Upper lobe of left lung (tissue), 4 donors: ENCODE data around the gene XRCC2.

ENCODE experiments used
- CTCF ChIP-seq, 6 experiments: fragments of 450-650 bp in 4 of 6; fragments of 200-600 bp in 2 of 6; sonication (generic) in 2 of 6; IDR thresholded peaks; one replicate each; pipeline ENCODE4 v1.5.1; 2016 to 2019; ENCODE audit warnings: antibody characterized with exemption in 6 of 6
- POLR2A ChIP-seq, 4 donors: fragments of 450-650 bp; IDR thresholded peaks; one replicate each; pipeline ENCODE4 v1.5.1; 2016 to 2017; ENCODE audit warnings: antibody characterized with exemption in 4 of 4, mild to moderate bottlenecking in 2 of 4
- POLR2AphosphoS5 ChIP-seq, 2 donors: sonication (generic); formaldehyde crosslinking; IDR thresholded peaks; one replicate each; pipeline ENCODE4 v1.5.1; 2017; ENCODE audit warnings: antibody characterized with exemption in 2 of 2

GRCh38 chr7:152710153-152710442 lies 34.2 kb upstream of the XRCC2 start:
- no peak for TF ChIP-seq CTCF (IDR thresholded peaks at IDR 0.05)
- no peak for TF ChIP-seq POLR2AphosphoS5 (IDR thresholded peaks at IDR 0.05)
- no peak for TF ChIP-seq POLR2A (IDR thresholded peaks at IDR 0.05)
